GM21717 (cell line): Measurements from ENCODE around the gene SBK1.
"Not testable (repeated sequence)": the region's sequence is repeated elsewhere in the genome, so short reads cannot be mapped to it uniquely, and the experiment has no call there.

Experiments
- ATAC-seq: cut with Tn5 transposase; IDR thresholded peaks from one replicate; pipeline ENCODE4 v1.9.1; 2021; ENCODE audit warnings: mild to moderate bottlenecking, moderate library complexity; ENCODE audit not compliant: unreplicated experiment

The SBK1 gene

DNA sequence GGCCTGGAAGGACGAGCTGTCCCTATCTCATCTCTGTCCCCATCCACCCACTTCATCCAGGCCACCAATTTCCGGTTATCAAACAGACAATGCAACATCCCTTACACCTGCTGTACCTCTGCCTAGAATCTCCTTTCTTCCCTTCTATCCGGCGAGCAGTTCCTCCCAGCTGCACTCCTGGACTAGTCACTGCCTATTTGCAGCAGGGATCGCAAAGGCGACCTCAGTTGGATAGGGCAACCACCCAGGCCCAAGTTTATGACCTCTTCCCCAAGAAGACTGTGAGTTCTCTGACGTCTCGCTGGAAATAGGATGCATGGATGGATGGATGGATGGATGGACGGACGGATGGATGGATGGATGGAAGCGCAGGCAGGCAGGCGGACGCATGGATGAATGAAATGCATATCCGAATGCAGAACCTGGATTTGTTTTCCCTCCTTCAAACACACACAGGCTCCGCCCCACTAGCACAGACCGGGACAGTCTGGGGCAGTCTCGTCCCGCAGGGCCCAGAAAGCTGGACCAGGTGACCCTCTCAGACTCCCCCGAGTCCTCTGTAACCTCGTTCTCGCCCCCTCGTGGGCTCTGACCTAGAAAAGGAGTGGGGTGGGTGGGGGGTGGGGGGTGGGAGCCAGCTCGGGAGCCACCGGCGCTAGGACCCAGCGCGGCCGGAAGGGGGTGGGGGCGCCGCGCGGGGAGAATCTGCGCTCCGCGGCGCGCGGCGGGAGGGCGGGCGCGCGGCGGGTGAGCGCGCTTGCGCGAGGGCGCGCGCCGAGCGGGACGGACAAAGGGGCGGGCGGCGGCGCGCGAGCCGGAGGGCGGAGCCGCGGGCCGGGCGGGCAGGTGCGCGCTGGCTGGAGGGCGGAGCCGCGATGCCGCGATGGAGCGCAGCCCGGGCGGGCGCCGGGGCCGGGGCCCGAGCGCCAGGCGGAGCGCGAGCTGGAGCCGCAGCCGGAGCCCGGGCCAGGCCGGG lies at the start of gene SBK1:
SBK1 (plus strand) TSS at position 875 of the 976 bp plus-strand sequence. CDS start 24,867 bp downstream, outside the sequence.
- peak; percentile 69 for ATAC-seq

DNA sequence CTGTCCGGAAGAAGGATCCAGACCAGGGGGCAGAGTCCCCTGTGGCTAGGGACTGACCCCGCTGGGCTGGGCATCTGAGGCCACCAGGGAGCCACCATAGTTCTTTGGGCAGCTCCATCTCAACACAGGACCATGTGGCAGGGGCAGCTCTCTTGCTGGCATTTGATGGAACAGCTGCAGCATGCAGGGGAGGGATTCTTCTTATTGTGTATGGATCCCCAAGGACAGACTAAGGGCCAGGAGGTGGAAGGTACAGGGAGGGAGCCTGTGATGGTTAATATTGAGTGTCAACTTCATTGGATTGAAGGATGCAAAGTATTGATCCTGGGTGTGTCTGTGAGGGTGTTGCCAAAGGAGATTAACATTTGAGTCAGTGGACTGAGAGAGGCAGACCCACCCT lies 42.8 kb upstream of the SBK1 start:
- ATAC-seq, result not testable (repeated sequence)

DNA sequence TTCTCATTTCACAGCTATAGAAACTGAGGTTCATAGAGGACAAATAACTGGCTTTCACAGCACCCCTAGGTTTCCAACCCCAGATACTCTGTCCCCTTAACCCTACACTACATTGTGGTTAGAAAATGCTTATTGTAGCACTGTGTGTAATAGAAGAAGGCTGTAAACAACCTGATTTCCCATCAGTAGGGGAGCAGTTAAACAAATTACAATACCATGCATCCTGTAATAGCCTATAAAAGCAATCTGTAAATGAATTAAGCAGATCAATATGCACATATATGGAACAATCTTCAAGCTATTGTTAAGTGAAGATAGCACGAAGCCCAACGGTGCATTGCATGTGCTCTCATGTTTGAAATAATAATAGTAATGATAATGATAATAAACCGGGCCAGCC lies 41.3 kb upstream of the SBK1 start:
- no peak for ATAC-seq

DNA sequence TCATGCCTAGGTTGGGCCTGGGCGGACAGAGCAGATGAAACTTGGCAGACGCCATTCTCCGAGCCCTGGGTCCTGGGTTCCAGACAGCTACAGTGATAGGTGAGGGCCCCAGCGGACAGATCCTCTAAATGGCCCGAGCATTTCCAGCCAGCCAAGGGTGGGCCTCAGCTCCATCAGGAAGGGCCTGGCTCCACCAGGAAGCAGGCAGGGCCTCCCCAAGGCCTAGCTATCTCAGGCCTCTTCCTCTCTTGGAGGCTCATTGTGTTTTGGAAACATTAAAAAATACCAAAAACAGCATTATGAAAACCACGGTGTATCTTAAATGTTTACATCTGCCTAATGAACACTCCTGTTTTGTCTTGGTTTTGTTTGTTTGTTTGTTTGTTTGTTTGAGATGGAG lies 38.2 kb upstream of the SBK1 start:
- no peak for ATAC-seq

DNA sequence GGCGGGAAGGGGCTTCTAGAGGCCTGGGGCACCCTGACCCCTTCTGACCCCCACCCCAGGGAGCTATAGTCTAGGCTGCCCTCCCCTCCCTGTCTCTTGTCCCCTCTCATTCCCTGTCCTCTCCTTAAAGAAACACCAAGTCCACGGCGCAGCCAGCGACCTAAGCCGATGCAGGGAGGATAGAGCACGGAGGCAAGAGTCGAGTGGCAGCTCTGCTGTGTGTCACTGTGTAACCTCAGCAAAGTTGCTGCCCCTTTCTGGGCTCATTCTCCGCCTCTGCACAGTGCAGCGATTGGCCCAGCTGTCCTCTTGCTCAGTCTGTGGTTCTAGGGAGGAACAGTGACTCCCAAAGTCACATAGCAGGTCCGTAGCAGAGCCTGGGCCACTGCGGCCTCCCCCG lies 36.5 kb upstream of the SBK1 start:
- ATAC-seq, result no peak

DNA sequence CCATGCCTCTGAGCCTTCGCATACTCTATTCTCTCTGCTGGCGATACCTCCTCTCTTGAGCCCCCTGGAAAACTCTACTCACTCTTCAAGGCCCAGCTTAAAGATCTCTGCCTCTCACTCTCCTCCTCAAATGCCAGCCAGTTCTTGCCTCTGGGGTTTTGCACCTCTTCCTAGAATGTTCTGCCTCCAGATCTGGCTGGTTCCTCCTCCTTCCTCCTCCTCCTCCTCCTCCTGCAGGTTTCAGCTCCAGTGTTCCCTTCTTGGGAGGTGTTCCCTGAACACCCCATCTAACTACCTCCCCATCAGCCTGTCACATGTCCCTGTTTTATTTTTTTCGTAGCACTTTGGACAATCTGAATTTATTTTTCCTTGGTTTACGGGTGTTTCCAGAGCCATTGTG lies 35.1 kb upstream of the SBK1 start:
- ATAC-seq, result no peak

DNA sequence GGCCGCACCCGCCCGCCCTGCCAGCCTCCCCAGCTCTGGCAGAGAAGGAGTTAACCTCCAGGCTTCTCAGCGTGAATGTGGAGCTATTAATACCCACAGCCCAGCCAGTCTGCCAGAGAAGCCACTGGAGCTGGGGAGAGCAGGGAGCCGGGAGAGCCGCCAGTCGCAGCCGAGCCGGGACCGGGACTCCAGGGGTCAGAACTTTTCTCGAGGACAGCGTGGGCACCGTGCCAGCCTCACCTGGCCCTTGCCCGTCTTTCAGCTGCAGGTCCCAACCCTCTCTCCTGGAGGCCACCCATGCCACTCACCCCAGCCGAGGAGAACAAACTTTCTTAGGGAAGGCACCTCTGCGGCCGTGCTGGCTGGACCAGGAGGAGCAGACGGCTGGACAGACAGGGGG lies 33.8 kb upstream of the SBK1 start:
- ATAC-seq, result no peak

DNA sequence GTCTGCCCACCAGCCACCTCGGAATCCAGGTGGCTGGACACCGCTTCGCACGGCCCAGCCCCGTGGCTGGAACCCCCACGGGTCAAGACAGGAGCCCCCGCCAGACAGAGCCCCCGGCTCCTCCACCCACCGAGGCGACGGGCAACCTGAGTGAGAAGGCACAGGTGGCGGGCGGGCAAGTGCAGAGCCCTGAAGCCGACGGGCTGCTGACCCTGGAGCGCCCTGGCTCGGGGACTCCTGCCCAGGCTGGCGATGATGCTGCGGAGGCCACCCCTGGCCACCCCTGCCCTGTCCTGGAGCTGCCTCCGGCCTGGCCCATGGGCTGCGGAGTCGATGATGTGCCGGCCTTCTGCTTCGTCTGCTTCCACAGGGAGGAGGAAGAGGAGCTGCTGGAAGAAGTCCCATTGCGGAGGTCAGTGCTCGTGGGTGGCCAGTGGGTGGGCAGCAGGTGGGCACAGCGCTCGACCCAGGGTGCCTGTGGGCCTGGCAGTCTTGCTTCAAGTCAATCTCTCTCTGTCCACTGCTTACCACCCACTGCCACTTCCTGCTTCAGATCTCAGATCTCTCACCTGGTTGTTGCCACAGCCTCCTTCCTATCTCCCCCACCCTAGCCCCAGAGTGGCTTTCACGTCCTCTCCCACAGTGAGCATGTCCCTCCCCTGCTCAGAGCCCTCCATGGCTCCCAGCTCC lies 33.1 kb upstream of the SBK1 start:
- ATAC-seq, result no peak

DNA sequence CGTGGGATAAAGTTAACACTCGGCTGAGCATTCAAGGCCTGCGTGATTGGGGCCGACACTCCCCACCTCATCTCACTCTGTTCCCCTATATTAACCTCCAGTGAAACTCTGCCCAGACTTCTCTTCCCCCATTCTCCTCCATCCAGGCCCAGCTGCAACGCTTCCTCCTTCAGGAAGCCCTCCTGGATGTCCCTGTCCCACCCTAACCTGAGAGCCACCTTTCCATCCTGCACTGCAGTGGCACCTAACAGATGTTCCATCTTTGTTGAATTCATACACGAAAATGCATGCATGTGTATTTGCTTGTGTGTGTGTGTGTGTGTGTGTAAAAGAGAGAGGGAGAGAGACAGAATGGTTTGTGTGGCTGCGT lies 32.6 kb upstream of the SBK1 start:
- no peak for ATAC-seq

DNA sequence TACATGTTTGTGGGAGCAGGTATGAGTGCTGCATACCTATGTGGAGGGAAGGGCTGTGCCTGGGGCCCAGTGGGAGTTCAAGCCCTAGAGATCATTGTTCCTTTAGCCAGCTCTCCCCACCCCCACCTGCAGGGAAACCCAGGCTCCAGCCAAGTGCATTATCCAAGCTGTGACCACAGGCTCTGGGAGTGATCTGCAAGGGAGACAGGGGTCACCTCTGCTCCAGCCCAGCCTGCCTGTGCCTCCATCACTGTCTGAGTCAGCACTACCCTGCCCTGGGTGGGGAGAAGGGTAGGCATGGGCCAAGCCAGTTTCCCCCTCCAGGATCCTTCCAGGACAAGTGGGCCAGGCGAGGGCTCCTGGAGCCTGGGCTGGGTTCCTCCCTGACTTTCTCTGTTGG lies 32.1 kb upstream of the SBK1 start:
- no peak for ATAC-seq

DNA sequence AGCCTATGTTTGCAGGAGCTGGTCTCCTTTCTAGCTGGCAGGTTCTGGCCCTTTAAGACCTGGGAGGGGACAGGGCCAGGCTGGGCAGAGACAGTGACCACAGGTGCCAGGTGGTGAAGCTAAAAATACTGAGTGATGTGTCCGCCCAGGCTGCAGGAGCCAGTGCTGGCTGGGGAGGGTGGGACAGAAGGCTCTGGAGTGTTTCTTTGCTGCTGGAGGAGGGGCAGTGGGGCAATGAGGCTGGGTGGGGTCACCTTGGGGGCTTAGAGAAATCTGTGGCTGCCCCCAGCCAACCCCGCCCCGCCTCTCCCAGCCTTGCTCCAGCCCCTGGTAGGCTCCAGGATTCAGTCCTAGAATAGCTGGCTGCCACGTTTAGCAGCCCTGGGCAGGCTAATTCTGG lies 30.4 kb upstream of the SBK1 start:
- ATAC-seq, result no peak

DNA sequence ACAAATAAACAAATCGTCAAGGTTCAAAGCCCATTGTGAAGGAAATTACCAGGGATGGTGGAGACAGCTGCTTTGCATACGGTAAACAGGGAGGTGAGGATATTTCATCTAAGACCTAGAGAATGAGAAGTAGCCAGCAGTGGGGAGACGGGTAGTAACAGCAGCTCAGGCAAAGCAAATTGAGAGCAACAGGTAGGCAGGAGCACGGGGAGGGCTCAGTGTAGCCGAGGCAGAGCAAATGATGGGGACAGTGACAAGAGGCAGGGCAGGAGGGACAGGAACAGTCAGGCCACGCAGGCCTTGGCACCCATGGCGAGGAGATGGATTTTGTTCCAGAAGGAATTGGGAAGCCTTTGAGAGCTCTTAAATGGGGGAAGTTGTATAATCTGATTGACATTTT lies 29.0 kb upstream of the SBK1 start:
- ATAC-seq, result no peak

DNA sequence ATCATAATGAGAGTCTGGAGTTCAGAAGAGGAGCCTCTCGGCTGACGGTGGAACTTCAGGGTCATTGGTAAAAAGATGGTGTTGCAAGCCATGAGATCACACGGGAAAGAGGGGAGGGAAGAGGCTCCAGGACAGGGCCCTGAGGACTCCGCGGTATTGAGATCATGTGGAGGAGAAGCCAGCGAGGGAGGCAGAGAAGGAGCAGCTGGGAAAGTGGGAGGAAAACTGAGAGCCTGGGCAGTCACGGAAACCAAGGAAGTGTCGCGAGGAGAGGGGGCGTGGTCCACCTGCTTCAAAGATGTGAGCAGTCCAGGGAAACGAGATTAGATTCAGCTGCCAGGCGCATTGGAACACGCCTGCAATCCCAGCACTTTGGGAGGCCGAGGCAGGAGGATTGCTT lies 27.7 kb upstream of the SBK1 start:
- no peak for ATAC-seq

DNA sequence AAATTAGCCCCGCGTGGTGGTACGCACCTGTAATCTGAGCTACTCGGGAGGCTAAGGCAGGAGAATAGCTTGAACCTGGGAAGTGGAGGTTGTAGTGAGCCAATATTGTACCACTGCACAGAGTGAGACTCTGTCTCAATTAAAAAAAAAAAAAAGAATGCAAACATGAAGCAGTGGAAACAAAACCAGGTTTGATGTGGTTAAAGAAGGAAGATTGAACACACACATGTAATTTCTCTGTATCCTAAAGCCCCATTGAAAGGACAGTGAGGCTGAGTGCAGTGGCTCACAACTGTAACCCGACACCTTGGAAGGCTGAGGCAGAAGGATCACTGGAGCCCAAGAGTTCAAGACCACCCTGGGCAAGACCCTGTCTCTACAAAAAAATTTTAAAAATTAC lies 26.5 kb upstream of the SBK1 start:
- no peak for ATAC-seq

DNA sequence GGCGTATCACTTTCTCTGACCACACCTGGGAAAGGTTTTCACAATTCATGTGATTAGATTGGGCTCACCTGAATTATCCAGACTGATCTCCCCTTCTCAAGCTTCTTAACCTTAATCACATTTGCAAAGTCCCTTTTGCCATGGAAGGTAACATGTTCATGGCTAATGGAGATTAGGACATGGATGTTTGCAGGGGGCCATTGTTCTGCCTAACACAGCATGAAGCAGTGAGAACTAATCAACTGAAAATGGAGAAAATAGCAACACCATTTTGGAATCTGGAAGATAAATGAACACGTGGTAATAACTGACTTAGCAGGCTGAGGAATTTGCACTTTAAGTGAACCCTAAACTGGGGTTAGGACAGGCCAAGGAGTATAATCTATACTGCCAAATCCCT lies 25.0 kb upstream of the SBK1 start:
- no peak for ATAC-seq

DNA sequence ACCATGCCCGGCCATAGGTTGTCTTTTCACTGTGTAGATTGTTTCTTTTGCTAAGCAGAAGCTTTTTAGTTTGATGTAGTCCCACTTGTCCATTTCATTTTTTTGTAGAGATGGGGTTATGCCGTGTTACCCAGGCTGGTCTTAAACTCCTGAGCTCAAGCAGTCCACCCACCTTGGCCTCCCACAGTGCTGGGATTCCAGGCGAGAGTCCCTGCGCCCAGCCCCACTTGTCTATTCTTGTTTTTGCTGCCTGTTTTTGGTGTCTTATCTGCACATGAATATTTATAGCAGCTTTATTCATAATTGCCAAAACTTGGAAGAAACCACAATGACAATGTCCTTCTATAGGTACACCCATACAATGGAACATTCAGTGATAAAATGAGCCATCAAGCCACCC lies 18.8 kb upstream of the SBK1 start:
- no peak for ATAC-seq

DNA sequence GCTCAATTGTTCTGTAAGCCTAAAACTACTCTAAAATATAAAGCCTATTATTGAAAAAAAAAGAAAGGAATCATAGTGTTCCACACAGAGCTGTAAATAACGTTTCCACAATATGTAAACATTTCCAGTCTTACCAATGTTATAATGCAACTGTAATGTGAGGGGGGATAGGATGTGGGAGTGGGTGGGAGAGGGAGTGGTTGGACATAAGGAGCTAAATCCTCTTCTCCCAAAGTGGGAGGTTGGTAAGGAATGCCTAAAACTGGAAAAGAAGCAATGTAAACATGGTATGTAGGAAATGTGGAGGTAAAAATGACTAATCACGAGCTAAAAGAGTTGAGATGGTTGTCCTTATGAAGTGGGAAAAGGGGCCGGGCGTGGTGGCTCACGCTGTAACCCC lies 17.6 kb upstream of the SBK1 start:
- ATAC-seq, result no peak

DNA sequence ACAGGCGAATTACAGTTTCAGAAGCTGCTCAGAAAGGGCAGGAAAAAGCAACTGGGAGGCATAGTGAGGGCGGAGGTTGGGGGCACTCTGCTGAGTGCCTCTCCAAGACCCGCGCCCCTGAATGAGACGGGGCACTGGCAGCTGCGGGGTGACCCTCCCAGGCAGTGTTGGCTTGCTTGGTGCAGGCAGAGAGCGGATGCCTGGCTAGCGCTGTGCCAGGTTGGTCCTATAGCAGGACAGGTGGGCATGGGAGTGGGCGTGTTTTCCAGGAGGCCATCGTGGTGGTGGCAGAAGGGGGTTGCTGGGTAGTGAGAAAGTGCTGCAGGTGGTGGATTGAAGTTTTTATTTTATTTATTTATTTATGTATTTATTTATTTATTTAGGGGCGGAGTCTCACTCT lies 16.0 kb upstream of the SBK1 start:
- no peak for ATAC-seq

DNA sequence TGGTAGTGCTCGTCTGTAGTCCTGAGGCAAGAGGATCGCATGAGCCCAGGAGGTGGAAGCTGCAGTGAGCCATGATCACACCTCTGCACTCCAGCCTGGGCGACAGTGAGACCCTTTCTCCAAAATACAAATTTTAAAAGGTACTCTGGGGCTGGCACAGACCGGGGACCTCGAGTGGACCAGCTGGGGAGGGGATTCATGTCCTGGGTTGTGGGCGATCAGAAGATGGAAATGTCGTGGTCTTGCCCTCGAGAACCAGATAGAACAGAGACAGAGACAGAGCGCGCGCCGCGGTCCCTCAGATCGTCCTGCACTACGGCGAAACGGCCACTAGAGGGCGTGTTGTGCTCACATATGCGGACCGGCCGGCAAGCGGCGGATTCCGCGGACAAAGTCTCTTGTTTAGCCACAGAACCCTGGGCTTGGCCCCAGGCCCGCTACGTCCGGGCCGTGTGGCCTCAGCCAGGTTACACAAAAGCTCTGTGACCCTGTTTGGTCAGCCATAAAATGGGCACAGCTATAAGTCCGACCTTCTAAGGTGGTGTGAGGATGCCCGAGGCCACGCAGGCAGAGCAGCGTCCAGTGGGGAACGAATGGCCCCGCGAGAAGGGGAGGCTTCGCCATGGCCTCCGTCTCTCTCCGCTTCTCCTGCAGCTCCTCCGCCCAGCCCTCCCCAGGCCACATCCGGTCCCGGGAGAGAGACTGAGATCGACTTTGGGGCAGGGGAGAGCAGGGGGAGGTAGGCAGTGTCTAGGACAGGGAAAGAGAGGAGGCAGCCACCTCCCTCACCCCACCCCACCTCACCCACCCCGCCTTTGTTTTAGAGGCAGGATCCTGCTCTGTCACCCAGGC lies 14.6 kb upstream of the SBK1 start:
- ATAC-seq, result no peak

DNA sequence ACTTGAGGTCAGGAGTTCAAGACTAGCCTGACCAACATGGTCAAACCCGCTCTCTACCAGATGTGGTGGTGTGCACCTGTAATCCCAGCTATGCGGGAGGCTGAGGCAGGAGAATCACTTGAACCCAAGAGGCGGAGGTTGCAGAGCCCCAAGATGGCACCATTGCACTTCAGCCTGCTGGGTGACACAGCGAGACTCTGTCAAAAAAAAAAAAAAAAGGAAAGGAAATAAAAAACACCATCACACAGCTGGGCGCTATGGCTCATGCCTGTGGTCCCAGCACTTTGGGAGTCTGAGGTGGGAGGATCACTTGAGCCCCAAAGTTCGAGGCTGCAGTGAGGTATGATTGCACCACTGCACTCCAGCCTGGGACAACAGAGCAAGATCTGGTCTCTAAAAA lies 13.3 kb upstream of the SBK1 start:
- ATAC-seq, result no peak
